ENCODE data around the gene DBH.

The DBH gene

DNA sequence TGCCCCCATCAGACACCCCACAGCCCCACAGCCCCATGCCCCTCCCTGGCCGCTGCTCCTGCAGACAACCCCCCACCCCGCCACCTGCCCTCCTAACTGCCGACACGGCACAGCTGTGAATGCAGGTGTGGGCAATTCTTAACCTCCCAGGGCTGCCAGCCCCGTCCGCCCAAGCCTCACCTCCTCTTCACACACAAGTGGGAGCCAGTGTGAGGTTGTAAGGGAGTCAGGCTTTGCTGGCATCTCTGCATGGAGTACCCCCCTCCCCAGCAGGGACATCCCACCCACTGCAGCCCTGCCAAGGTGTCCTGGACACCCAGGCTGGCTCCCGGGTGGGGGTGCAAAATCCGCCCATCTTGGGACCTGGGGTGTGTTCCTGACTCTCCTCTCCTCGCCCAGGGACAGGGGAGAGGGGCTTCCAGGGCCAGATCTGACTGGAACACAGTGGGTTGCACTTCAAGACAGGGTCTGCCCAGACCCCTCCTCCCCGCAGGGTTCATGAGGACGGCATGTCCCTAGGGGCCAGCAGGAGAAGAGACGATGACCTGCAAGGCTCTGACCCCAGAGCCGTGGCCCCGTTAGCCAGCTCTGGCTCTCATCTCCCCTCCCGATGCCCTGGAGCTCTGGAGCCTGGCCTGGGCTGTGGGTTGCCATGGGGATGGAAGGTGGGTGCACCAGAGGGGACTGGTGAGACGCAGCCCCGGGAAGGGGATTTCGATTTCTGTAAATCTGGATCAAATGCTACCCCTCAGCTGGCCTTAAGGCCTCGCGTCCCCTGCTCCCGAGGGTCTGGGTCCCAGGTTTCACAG is 67.6 kb downstream of the DBH start:
- no peak for DNase-seq

DNA sequence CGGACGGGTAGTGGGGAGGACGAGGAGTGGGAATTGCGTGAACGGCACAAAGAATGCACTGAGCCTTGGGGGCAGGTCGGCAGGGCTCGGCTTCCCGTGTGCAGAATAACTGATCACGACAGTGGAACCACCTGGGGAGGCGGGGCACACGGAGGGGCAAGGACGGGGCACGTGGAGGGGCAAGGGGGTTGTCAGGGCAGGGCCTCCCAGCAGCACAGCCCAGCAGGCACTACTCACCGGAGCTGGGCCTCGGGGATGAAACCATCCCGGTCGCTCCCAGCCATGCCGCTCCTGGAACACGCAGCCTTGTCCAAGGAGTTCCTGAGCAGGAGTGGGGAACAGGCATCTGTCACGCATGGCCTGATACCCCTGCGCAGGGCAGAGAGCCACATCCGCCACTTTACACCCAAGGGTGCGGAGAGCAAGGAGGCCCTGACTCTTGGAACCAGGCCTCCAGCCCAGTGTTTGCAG is 68.6 kb downstream of the DBH start:
- no peak for DNase-seq

DNA sequence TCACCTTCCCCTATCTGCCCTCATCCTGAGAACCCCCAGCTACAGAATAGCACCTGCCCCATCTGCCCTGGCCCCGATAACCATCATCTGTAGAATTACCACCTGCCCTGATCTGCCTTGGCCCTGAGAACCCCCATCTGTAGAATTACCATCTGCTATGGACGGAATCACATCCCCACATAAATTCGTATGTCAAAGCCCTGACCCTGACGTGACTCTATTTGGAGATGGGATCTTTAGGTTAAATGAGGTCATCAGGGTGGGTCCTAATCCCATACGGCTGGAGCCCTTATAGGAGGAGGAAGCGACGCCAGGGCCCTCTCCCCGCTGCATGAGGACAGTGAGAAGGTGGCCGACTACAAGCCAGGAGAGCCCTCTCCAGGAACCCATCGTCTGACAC is 69.4 kb downstream of the DBH start:
- DNase-seq: no peak

DNA sequence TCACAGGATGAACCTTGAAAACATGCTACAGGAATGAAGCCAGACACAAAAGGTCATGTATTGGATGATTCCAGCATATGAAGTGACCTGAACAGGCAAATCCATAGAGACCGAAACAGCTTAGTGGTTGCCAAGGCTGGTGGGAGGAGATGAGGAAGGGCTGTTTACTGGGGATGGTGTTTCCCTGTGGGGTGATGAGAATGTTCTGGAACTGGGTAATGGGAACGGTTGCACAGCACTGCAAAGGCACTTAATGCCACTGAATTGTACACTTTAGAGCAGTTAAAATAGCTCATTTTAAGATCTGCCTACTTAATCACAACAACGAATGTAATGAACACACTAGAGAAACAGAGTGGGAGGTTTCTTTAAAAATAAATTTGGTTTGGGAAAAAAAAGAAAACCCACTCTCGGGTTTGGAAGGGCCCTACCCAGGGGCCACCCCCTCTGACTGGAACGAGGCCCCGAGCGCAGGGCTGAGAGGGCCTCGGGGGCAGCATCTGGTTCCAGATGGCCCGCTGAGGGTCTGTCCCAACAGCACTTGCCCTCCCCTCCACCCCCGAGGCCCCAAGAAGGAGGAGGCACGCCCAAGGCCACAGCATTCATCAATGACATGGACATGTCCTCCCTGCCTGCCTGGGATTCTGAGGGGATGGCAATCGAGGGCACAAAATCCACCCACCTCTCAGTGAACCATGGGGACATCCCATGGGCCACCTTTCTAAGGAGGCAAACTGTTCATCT is 70.3 kb downstream of the DBH start:
- no peak for DNase-seq

DNA sequence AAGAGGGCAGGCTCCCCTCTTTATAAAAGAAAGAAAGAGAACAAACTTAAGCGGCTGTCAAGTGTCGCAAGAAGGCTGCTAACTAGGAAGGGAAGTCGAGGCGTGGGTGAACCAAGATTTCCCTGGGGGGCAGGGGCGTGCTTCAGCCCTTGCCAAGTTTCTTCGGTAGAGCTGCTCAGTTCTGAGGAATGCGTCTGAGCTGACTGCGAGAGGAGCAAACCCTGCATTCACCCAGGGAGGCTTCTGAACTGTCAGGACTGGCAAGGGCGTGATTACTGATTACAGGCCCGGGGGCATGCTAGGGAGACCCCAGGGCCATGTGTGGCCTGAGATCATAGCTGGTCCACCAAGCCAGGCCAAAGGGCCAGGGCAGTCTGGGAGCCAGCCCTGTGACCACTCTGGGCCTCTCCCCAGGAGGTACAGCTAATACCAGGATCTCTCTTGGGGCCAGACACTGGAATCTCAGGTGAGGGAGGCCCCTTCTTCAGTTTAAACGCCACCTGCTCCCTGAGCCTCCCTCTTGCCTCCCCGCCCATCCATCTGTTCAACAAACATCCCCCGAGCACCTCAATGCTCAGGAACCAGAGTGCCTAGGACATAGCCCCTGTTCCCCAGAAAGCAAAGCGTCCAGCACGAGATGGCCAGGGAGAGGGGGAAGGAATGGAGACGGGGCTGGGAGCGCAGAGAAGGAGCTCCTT is 71.1 kb downstream of the DBH start:
- no peak for DNase-seq

DNA sequence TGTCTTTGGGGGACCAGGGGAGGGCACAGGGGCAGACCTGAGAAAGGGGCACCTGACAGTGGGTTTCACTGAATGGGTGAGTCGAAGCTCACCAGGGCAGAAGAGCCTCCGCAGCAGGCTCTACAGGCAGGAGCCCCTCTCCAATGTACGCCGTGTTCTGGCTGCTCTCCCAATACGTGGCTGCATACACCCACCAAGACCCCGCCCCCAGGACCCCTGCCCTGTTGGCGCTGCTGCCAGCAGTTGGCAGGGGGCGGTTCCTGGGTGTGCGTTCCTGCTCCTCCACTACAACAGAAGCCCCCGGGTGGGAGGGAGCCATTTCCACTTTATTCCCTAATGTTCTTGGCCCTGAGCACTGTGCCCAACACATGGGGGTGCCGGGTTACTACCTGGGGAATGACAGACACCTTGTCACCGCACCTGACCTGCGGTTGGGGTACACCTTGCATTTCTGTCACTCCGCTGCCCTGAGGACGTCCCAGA is 71.6 kb downstream of the DBH start:
- no peak for DNase-seq

DNA sequence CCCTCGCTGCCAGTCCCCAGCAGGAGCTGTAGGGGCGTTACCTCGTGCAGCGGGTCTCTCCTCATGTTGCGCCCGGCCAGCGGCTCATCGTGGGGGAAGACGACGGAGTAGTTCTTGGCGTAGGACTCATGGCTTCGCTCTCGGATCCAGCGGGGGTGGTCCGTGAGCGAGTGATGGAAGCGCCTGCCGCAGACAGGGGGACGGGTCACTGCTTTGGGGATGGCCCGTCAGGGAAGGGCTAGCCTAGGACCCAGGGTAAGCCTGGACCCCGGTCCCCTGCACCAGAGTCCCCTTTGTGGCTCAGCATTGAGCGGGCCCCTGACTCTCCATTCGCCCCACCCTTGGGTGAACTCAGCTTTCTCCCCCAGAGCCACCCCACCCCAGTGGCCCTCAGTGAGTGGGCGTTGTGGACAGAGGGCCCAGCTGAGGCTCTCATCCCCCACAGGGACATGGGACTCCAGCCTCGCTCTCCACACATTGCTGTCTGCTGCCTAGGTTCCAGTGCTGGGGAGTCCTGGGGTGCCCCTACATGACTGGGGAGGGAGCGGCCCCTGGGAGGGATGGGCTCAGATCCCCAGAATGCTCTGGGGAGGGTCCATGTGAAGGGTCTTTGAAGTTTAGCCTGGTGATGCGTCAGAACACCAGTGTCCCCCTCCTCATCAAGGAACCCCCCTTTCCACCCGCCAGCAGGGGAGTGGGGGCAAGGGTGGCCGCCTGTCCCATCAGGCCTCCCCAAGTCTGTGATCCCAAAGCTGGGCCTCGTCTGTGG is 72.3 kb downstream of the DBH start:
- no peak for DNase-seq

Data from amniotic stem cell (primary cell).